ENCODE results near the gene H6PD.

Gene H6PD

DNA sequence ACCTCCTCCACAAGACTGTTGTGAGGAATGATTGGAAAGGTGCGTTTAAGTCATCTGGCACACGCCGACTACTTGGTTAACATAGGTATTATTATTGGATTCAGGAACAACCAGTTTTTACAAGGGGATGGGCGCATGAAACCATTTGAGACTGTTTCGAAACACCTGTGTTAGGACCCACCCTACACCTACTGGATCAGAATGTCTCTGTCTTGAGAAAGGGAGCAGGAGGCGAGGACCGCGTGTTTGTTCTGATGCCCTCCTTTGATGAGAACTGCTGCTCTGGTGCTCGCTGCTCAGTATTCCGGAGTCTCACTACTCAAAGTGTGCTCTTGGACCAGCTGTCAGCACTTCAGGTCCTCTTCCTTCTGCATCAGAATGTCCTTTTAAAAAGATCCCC, 7.3 kb downstream of the H6PD start:
- DNase-seq (ENCODE audit: low read depth) = no peak

DNA sequence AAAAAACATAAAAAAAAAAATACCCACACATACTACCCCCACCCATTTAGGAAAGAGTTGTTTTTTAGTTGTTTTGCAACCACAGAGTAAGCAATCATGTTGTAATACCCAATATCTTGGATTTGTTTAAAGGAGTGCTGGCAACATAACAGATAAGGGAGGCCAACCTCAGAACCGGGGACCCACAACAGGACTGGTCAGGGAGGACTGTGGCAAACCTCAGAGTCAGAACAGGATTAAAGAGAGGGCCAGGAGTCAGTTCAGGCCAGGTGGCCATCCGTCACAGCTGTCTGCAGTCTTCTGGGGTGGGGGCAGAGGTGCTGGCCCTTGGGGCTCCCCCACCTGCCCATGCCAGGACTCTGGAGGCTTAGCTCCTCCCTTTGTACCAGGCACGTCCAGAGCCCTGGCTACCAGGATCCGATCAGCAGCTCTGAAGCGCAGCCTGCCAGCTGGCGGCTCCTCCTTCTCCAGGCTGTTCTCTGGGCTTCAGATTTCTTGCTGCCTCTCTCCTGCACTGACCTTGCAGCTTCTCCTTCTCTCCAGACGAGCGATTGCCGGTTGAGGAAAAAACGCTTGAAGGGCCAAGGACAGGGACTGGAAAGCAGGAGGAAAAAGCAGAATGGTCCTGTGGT, 7.9 kb downstream of the H6PD start:
- DNase-seq (ENCODE audit: low read depth) = no peak

DNA sequence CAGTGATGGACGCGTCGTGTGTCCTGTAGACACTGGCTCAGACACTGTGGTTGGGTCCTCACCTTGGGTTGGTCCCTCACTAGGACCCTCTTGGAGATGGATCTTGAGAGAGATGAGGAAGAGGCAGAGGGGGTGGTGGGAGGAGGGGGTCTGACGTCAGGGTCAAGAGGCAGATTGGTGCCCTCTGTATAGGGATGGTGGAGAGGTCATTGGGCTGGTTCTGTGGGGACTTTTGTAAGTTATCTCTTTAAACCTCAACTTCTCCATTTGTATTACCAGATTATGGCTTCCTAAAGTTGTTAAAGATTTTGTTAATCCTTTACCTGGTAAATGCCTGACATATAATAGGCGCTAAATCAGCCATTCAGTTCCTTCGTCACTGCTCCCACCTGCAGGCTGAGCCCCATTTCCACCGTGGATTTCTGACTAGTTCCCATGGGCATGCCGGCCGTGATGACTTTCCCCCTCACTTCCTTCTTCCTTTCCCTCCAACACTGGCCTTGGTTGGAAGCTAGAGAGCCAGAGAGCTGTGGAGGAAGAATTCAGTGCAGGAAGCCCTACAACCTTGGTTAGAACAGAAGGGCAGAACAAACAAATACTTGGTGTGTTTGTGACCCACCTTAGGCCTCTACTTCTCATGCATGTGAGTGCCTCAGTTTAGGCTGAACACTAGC, 8.6 kb downstream of the H6PD start:
- no peak for DNase-seq (ENCODE audit: low read depth)

DNA sequence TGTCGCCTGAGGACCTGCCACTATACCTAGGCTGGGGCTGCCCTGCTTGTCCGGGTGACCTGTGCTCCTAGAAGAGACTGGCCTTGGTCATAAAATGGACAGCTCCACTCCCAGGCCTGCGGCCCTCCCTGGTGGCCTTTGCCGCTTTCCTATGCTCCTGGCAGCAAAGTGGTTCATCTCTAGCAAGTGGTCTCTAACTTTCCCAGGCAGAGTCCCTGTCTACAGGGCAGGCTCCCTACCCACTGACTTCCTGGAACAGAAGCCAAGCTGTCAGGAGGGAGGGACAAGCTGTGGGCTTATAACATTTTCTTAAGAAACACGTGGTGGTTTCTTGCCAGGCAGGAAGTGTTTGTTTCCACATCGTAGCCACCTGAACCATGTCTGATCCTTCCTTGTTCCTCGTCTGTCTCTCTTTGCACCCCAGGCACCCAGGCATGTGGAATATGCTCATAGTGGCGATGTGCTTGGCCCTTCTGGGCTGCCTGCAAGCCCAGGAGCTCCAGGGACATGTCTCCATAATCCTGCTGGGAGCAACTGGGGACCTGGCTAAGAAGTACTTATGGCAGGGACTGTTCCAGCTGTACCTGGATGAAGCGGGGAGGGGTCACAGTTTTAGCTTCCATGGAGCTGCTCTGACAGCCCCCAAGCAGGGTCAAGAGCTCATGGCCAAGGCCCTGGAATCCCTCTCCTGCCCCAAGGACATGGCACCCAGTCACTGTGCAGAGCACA, 10.1 kb downstream of the H6PD start:
- no peak for DNase-seq (ENCODE audit: low read depth)

DNA sequence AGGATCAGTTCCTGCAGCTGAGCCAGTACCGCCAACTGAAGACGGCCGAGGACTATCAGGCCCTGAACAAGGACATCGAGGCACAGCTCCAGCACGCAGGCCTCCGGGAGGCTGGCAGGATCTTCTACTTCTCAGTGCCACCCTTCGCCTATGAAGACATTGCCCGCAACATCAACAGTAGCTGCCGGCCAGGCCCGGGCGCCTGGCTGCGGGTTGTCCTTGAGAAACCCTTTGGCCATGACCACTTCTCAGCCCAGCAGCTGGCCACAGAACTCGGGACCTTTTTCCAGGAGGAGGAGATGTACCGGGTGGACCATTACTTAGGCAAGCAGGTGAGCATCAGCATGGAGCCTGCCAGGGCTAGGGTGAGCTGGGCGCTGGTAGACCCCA, 10.7 kb downstream of the H6PD start:
- no peak for DNase-seq (ENCODE audit: low read depth)

DNA sequence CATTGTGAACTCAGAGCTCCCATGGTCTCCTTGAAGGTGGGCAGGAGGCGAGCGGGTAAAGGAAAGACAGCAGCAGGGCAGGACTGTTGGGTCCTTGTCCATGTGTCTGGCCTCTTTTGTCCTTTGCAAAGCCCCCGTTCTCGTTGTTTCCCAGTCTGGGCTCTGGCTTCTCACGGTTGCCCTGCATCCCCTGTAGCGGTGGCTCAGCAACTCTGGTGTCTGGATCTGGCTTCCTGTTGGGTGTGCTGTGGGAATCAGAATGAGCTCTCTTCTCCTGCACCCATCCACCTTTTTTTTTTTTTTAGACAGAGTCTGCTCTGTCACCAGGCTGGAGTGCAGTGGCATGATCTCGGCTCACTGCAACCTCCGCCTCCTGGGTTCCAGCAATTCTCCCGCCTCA, 11.1 kb downstream of the H6PD start:
- DNase-seq (ENCODE audit: low read depth) = no peak

DNA sequence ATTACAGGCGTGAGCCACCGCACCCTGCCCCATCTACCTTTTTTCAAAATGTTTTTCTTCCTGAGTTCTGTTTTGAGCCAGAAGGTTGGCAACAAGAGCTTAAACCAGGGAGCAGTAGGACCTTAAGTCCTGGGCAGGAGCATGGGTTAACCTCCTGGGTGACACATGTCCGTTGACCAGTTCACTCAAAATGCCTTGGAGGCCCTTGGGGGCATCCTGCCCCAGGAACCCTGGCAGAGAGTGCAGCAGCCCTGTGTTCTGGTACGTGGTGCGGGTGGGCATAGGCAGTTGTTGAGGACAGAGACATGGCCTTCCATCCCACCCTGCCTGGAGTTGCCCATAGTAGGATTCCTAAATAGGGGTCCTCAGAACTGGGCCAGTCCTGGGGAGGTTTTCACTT, 11.6 kb downstream of the H6PD start:
- DNase-seq (ENCODE audit: low read depth) = no peak

DNA sequence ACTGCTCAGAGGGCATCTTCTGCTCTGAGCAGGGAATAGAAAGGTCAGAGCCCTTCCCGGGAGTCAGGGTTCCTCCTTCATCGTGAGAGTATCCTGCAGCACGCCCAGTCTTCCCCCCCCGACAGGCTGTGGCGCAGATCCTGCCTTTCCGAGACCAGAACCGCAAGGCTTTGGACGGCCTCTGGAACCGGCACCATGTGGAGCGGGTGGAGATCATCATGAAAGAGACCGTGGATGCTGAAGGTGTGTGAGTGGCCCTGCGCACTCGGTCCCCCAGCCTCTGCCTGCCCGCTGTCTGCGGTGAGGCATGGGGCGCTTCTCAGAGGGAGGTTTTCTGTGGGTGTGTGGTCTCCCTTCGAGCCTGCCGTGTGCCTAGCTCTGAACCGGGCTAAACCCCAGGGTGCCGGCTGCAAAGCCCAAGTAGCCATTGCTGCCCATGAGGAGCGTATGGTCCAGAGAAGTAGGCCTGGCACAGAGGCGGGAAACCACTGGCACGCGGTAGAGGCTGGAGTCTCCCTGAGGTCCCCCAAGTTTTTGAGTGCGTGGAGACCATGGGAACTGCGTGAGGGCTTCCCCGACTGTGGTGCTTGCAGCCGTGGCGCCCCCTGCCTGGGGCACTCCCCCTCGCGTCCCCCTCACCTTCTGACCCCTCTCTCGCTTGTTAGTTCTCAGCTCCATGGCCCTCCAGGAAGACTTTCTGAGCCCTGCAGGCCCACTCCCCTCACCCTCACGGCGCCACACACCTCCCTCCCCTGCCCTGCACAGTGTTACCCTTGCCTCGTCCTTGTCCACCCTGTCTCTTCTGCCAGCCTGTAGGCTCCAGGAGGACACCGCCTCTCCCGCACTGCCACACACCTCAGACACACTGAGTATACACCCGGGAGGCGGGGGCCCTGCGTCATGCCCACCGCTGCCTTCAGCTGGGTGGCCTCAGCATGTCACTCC, 12.5 kb downstream of the H6PD start:
- no peak for DNase-seq (ENCODE audit: low read depth)

DNA sequence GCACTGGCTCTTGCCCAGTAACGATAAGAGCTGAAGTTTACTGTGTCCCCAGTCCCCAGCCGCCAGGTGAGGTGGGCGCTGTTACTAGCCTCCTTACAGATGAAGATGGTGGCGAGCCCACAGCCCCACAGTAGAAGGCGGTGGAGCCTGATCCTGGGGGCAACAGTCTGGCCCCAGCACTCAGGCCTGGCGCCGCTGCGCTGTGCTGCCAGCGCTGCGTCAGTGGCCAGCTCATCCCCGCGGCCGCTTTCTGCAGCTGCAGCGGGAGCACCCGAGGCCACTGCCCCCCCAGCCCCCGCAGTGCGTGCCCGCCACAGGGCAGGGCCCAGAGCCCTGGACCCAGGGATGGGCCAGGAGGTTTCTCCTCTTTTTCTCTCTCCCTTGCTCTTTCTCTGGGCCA, 13.3 kb downstream of the H6PD start:
- no peak for DNase-seq (ENCODE audit: low read depth)

DNA sequence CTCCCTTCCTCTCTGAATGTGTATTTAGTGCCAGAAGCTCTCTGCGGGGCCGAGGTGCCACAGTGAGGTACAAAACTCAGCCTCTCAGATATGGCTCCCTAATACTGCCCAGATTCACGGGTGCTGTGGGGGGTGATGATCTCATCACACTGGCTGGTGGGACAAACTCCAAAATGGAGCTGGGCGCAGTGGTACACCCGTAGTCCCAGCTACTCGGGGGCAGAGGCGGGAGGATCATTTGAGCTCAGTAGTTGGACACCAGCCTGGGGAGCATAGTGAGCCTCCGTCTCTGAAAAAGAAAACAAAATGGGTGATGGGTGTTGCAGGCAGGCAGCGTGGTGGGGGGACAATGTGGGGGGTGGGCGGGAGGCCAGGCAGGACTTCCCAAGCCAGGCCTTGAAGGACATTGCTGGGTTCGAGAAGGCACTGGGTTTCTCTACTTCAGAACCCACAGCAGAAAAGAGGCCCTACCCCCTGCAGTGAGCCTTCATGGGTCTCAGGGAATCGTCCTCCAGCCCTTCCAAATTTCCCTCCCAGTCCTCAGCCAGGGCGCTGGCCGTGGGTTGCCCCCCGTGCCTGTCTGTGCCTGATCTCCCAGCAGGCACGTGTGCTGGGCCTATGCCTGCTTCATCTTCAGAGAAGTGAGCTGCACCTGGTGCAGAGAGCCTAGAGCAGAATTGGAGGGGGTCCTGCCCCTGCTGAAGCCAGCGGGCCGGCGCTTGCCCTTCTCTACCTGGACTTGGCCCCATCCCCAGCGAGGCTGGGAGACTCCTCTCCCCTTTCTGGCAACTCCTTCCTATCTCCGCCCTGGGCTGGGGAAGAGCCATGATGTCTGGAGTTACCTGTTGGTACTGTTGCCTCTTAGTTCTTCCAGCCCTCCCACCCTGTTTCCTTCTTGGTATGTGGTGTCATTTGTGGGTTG, 14.0 kb downstream of the H6PD start:
- DNase-seq (ENCODE audit: low read depth) = no peak

DNA sequence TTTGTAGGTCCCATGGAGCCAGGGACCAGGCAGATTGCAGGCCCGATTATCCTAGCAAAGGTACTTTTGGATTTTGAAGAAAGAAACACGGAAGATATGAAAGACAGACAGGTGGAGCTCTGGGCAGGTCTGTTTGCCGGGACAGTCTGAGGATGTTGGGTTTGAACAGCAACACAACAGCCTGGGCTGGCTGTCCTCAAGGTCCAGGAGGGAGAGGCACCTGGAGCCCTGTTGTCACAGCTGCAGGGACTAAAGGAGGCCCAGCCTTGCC, 14.6 kb downstream of the H6PD start:
- no peak for DNase-seq (ENCODE audit: low read depth)

DNA sequence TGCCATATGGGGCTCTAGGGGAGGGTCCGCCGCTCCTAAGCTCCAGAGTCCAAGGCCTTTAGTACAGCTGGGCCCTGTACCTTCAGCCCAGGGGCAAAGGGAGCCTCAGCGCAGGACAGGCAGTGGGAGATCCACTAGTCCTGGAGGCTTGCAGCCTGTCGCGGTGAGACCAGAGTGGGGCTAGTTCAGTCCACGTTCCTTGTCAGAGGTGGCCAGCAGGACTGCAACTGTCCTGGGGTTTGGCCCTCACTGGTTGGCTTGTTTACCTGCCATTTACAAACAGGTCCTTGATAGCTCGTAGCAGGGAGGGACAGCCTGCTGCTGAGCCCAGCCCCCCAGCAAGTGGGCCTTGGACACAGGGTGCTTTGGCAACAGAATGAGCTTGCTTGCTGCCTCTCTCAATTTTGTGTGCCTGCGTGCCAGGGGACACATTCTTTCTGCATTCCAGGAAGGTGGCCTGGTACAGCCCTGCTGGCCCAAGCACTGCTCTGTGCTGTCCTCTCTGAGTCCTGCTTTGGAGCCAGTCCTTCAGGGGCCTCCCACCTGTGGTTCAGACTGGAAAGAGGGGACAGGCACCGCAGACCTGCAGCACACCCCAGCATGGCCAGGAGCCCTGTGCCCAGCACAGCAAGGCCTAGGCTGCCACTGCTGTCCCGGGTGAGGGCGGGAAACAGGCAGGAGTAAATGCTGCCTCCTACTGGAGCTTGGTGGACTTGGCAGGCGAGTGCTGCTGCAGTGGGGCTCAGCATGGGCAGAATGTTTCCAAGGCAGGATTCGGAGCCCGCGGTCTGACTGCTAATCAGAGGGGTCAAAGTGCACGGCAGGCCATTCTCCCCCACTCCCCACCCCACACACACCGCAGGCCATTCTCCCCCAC, 15.2 kb downstream of the H6PD start:
- DNase-seq (ENCODE audit: low read depth) = no peak

DNA sequence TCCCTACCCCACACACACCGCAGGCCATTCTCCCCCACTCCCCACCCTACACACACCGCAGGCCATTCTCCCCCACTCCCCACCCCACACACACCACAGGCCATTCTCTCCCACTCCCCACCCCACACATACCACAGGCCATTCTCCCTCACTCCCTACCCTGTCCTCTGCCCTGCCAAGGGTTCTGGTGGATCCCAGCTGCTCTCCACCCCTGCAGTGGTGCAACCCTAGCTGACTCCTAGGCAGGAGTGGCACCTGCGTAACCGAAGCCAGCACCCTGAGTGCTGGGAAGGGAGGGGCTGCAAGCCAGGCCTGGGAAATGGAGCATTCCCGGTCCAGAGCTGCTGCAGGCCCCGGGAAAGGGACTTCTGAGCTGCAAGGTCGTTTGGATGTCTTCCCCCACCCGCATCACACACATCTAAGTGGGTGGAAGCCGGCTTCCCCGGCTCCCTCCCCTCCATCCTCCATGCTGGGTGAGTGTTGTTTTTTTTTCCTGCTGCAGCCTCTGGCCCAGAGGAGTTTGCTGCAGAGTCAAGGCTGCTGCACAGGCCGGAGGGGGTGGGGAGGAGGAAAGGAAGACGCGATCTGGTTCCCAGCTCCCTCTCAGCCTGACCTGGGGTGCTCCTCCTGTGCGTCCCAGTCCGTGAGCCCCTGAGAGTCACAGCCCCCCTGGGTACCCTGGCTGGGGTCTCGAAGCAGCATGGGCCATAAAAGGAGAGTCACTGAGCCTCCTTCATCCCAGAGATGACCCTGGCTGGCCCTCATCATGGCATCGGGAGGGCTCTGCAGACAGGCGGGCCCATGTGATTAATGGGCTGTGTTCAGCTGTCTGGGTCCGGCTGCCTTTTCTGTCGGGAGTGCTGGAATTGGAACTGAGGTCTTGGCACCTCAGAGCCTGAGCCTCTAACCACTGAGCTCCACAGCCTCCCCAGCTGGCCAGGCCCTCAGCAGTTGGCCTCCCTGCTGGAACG, 16.1 kb downstream of the H6PD start:
- DNase-seq (ENCODE audit: low read depth) = no peak

DNA sequence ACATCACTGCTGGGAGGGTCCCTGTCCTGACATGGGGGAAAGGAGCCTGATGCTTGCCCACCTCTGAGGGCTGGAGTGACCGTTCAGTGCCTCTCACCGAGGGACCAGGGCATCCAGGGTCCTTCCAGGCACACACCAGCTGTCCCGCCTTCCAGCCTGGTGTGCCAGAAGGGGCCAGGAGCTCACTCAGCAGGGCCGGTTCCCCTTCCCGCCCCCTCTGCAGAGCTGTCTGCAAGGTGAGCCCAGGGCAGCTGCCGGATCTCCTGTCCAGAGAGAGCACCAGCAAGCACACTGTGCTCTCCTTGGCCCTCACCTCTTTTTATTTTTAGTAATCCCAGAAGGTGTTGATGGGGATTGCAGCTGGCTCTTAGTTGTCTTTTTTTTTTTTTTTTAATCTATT, 16.9 kb downstream of the H6PD start:
- no peak for DNase-seq (ENCODE audit: low read depth)

DNA sequence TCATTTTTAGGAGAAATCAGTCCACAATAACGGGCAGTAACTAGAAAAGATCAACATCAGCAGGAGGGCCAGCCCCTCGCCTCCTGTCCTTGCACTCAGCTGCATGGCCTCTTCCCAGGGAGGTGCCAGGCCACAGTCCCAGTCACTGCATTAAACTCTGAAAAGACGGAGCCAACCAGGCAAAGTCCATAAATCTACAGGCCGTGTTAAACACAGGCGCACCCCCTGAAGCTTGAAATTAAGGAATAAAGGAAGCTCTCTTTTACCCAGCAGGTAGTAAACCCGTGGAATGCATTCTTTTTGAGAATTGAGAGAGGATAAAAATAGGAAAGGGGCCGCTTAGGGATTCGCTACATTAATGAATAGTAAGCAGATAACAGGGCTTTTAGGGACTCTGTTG, 18.4 kb downstream of the H6PD start:
- DNase-seq (ENCODE audit: low read depth) = no peak

DNA sequence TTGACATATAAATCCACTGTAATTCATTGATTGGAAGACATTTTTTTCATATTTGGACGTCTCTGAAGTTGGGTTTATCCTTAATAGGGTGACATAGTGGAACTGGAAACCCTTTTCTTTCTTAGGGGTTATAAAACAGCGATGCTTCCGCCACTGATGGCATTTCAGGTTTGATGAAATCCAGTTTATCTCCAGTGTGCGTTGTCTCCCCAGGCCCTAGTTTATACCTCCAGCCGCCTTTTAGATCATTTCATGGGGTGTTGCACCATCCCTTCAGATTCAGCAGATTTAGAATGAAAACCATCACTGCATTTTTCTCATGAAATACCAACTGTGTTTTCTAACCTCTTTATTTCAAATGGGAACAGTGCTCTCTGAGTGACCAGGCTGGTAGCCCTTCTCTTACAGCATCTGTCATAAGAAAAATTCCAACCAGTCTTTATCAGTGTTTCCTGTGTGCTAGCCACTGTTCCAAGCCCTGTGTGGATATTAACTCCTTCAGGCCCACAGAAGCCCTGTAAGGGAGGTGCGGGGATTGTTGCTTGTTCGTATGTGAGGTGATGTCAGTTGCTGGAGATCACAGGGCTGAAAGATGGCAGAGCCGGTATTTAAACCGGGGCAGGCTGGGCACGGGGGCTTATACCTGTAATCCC, 19.0 kb downstream of the H6PD start:
- DNase-seq (ENCODE audit: low read depth) = no peak

DNA sequence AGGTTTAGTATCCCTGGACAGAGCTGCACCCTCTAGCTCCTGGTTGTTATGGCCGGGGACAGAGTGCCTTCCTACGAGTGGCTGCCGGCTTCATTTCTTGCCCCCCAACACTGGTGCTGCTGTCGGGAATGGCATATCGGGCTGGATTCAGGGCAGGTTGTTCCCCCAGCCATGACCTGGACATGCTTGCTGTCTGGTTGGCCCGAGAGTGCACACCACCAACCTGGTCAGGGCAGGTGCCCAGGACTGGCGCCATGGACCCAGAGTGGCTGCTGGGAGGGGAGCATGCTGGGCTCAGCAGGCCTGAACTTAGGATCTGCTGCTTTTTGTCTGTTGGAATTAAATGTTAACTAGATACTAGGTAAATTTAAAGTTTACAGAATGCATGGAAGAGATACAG, 21.8 kb downstream of the H6PD start:
- DNase-seq (ENCODE audit: low read depth) = no peak

DNA sequence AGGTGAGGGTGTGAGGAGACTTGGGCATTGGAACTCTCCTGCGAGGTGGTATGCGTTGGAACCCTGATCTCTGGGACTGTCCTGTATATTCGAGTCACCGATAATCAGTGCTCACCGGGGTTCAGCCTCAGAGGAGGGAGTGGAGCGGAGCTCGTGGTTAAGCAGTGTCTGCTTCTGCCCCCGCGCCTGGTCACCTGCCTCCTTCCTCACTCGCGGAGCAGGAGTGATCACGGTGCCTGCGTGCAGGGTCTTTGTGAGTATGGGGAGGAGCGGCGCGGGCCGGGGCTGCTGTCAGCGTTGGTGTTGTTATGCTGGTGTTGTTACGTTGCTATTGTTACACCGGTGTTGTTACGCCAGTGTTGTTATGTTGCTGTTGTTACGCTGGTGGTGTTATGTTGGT, 23.3 kb downstream of the H6PD start:
- no peak for DNase-seq (ENCODE audit: low read depth)

DNA sequence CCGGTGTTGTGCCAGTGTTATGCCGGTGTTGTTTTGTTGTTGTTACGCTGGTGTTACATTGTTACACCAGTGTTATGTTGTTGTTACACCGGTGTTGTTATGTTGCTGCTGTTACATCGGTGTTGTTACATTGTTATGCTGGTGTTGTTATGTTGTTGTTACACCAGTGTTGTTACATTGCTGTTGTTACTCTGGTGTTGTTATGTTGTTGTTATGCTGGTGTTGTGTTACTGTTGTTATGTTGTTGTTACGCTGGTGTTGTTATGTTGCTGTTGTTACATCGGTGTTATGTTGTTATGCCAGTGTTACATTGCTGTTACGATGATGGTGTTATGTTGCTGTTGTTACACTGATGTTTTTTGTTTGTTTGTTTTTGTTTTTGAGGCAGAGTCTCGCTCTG, 24.1 kb downstream of the H6PD start:
- no peak for DNase-seq (ENCODE audit: low read depth)
